IMR-90 (cell line): ENCODE measurements around the gene DSN1. TPM values are rescaled to one million over a fixed set of nuclear protein-coding genes. Genes with fewer than 3 reads are reported as not detected.

Experiments used
- ATAC-seq: fragments of 200-7000 bp; cut with Tn5 transposase; 2 replicates; pipeline ENCODE4 v1.9.1; 2020; ENCODE audit warnings: low read depth, mild to moderate bottlenecking, moderate library complexity
- BruUV-seq: library from RNA; stranded (reverse); fragments of 400-500 nt; replicated peaks from 2 replicates; lab custom pipeline; 2021; lab: Mats Ljungman, UMichigan
- CTCF ChIA-PET: fragments of 300-600 bp; formaldehyde crosslinking; extraction: SDS; loops from one replicate; lab custom pipeline; 2021; ENCODE audit warnings: antibody characterized with exemption; lab: Yijun Ruan, JAX
- POLR2A ChIA-PET: fragments of 300-600 bp; sonication (Branson Sonifier 250); formaldehyde crosslinking; loops from one replicate; lab custom pipeline; 2022; ENCODE audit warnings: antibody characterized with exemption; ENCODE audit not compliant: unreplicated experiment; lab: Charles Lee
- DNase-seq: peaks from one replicate; pipeline ENCODE4 v3.0.0; 2013
- H2AFZ ChIP-seq: replicated peaks from 2 replicates; pipeline ENCODE3; 2013; ENCODE audit warnings: low read length, mild to moderate bottlenecking; ENCODE audit not compliant: poor library complexity
- H2AK5ac ChIP-seq: 2 replicates; pipeline ENCODE4 v1.6.1; 2013; ENCODE audit warnings: low read depth, low read length, inconsistent platforms
- H2AK9ac ChIP-seq: replicated peaks from 2 replicates; pipeline ENCODE3; 2013; ENCODE audit warnings: mild to moderate bottlenecking, low read depth, low read length, moderate library complexity; ENCODE audit not compliant: poor library complexity
- H2BK120ac ChIP-seq: 2 replicates; pipeline ENCODE4 v1.6.1; 2013; ENCODE audit warnings: low read depth, low read length, inconsistent platforms
- H2BK15ac ChIP-seq: 3 replicates; pipeline ENCODE4 v1.6.1; 2013; ENCODE audit warnings: low read depth, low read length, inconsistent platforms
- H2BK20ac ChIP-seq: 2 replicates; pipeline ENCODE4 v1.6.1; 2013; ENCODE audit warnings: low read depth, mild to moderate bottlenecking, inconsistent platforms, low read length, moderate library complexity
- H2BK5ac ChIP-seq: 2 replicates; pipeline ENCODE4 v1.6.1; 2013; ENCODE audit warnings: mild to moderate bottlenecking, low read depth, low read length, inconsistent platforms; ENCODE audit not compliant: poor library complexity, severe bottlenecking
- H3K14ac ChIP-seq: replicated peaks from 2 replicates; pipeline ENCODE4 v1.6.1; 2013; ENCODE audit warnings: low read depth, low read length, inconsistent platforms
- H3K18ac ChIP-seq: 2 replicates; pipeline ENCODE4 v1.6.1; 2013; ENCODE audit warnings: low read depth, low read length, control low read depth
- H3K23ac ChIP-seq: 2 replicates; pipeline ENCODE4 v1.6.1; 2013; ENCODE audit warnings: low read depth, low read length, inconsistent platforms
- H3K27ac ChIP-seq: 2 replicates; pipeline ENCODE4 v1.5.1; 2013; ENCODE audit warnings: mild to moderate bottlenecking, control low read depth, low read length; ENCODE audit not compliant: insufficient read depth
- H3K27me3 ChIP-seq: 2 replicates; pipeline ENCODE4 v1.6.1; 2013; ENCODE audit warnings: low read length; ENCODE audit not compliant: control insufficient read depth, insufficient read depth
- H3K36me3 ChIP-seq: 2 replicates; pipeline ENCODE4 v1.6.1; 2013; ENCODE audit warnings: low read length, mixed read lengths; ENCODE audit not compliant: control insufficient read depth, insufficient read depth
- H3K4ac ChIP-seq: 2 replicates; pipeline ENCODE4 v1.6.1; 2013; ENCODE audit warnings: low read depth, low read length, inconsistent platforms
- H3K4me1 ChIP-seq: 2 replicates; pipeline ENCODE4 v1.6.1; 2013; ENCODE audit warnings: low read length, mixed read lengths; ENCODE audit not compliant: control insufficient read depth, insufficient read depth
- H3K4me2 ChIP-seq: 2 replicates; pipeline ENCODE4 v1.6.1; 2013; ENCODE audit warnings: low read depth, mild to moderate bottlenecking, control low read depth, low read length, moderate library complexity
- H3K4me3 ChIP-seq: 2 replicates; pipeline ENCODE4 v1.5.1; 2013; ENCODE audit warnings: low read depth, mild to moderate bottlenecking, control low read depth, low read length, moderate library complexity; ENCODE audit not compliant: insufficient read depth
- H3K56ac ChIP-seq: 2 replicates; pipeline ENCODE4 v1.6.1; 2013; ENCODE audit warnings: low read length, inconsistent platforms; ENCODE audit not compliant: insufficient read depth; ENCODE audit errors: extremely low read depth
- H3K79me1 ChIP-seq, 2 experiments: 2 replicates each; pipeline ENCODE4 v1.6.1; 2013; ENCODE audit warnings: low read length in 2 of 2, inconsistent platforms in 1 of 2, low read depth in 1 of 2
- H3K9ac ChIP-seq: 2 replicates; pipeline ENCODE4 v1.6.1; 2013; ENCODE audit warnings: low read depth, low read length, control low read depth
- H3K9me1 ChIP-seq: 2 replicates; pipeline ENCODE4 v1.6.1; 2013; ENCODE audit warnings: low read length, inconsistent platforms; ENCODE audit not compliant: insufficient read depth
- H3K9me3 ChIP-seq: 2 replicates; pipeline ENCODE4 v1.6.1; 2013; ENCODE audit warnings: low read length; ENCODE audit not compliant: control insufficient read depth, insufficient read depth
- H4K20me1 ChIP-seq: 2 replicates; pipeline ENCODE4 v1.6.1; 2013; ENCODE audit warnings: low read length, inconsistent platforms; ENCODE audit not compliant: insufficient read depth
- H4K5ac ChIP-seq: 2 replicates; pipeline ENCODE4 v1.6.1; 2013; ENCODE audit warnings: mild to moderate bottlenecking, low read depth, low read length, control low read depth
- H4K8ac ChIP-seq, 2 experiments: 2 replicates each; pipeline ENCODE4 v1.6.1; 2013; ENCODE audit warnings: low read depth in 2 of 2, low read length in 2 of 2, control low read depth in 1 of 2, inconsistent platforms in 1 of 2
- H4K91ac ChIP-seq: 2 replicates; pipeline ENCODE4 v1.6.1; 2013; ENCODE audit warnings: low read depth, low read length, inconsistent platforms; ENCODE audit not compliant: insufficient read depth
- BHLHE40 ChIP-seq: fragments of 150-350 bp; IDR thresholded peaks from 2 replicates; pipeline ENCODE4 v1.6.1; 2016; ENCODE audit warnings: mild to moderate bottlenecking, low read depth, low read length
- CHD1 ChIP-seq: IDR thresholded peaks from 2 replicates; pipeline ENCODE4 v1.6.1; 2012; ENCODE audit warnings: low read depth, low read length, improper control_type of control experiment
- FOS ChIP-seq: fragments of 150-350 bp; IDR thresholded peaks from 2 replicates; pipeline ENCODE4 v1.6.1; 2016; ENCODE audit warnings: low read depth, low read length
- MAFK ChIP-seq: IDR thresholded peaks from 2 replicates; pipeline ENCODE4 v1.6.1; 2012; ENCODE audit warnings: low read depth, low read length, improper control_type of control experiment
- MAZ ChIP-seq: IDR thresholded peaks from 2 replicates; pipeline ENCODE4 v1.6.1; 2012; ENCODE audit warnings: low read depth, mild to moderate bottlenecking, low read length, improper control_type of control experiment, moderate library complexity, borderline replicate concordance
- MXI1 ChIP-seq: IDR thresholded peaks from 2 replicates; pipeline ENCODE4 v1.6.1; 2012; ENCODE audit warnings: low read depth, mild to moderate bottlenecking, low read length, moderate library complexity, borderline replicate concordance
- NFE2L2 ChIP-seq: fragments of 150-350 bp; IDR thresholded peaks from 2 replicates; pipeline ENCODE4 v1.6.1; 2016; ENCODE audit warnings: low read depth, mild to moderate bottlenecking, low read length
- POLR2A ChIP-seq: IDR thresholded peaks from 2 replicates; pipeline ENCODE4 v1.6.1; 2012; ENCODE audit warnings: mild to moderate bottlenecking, low read depth, low read length
- RAD21 ChIP-seq: IDR thresholded peaks from 2 replicates; pipeline ENCODE4 v1.6.1; 2012; ENCODE audit warnings: low read length, improper control_type of control experiment
- RCOR1 ChIP-seq: IDR thresholded peaks from 2 replicates; pipeline ENCODE4 v1.6.1; 2012; ENCODE audit warnings: mild to moderate bottlenecking, low read length, improper control_type of control experiment; ENCODE audit not compliant: insufficient replicate concordance
- WGBS, 2 experiments: methylation state at CpG; one replicate each; pipeline versions ENCODE4 v1.1.5 to v1.1.7; 2013; ENCODE audit warnings: missing lambda C conversion rate in 2 of 2; ENCODE audit not compliant: insufficient read length in 1 of 2; ENCODE audit errors: extremely low coverage in 2 of 2; 5-methylcytosine and 5-hydroxymethylcytosine counted together
- dilution Hi-C: fragments of 300-500 bp; cut with HindIII; formaldehyde crosslinking; loops from one replicate; pipeline ENCODE4 v1.14.3; 2018; ENCODE audit warnings: low sequenced_read_pairs; ENCODE audit not compliant: unreplicated experiment
- in situ Hi-C: fragments of 300-500 bp; cut with MboI; formaldehyde crosslinking; loops from 3 replicates; pipeline ENCODE4 v1.14.3; 2019; ENCODE audit warnings: low sequenced_read_pairs, inconsistent platforms, mixed read lengths
- intact Hi-C: fragments of 100-400 bp; cut with micrococcal nuclease; formaldehyde crosslinking; loops from 2 replicates; pipeline ENCODE4 v1.10.0; 2022
- polyA plus RNA-seq, 3 experiments: library from polyadenylated mRNA; depleted of rRNA; stranded (reverse); fragments of >200 nt; gene quantifications; 2 replicates each; pipeline ENCODE4 v1.2.3, GENCODE V29; 2012; ENCODE audit warnings: low replicate concordance in 1 of 3
- total RNA-seq: library from RNA; depleted of rRNA; stranded (reverse); fragments of >200 nt; gene quantifications from 2 replicates; pipeline ENCODE4 v1.2.3, GENCODE V29; 2012
- TF ChIP-seq, protein P1 (sequence below): conservative IDR thresholded peaks from 2 replicates; pipeline ENCODE4 v1.5.1; 2012; ENCODE audit warnings: mild to moderate bottlenecking, low read depth, low read length, improper control_type of control experiment
- TF ChIP-seq, protein P2 (sequence below): fragments of 150-350 bp; IDR thresholded peaks from 2 replicates; pipeline ENCODE4 v1.6.1; 2017; ENCODE audit warnings: mild to moderate bottlenecking, antibody characterized with exemption, low read length, low read depth
- TF ChIP-seq, protein P3 (sequence below): fragments of 150-350 bp; IDR thresholded peaks from 2 replicates; pipeline ENCODE4 v1.6.1; 2016; ENCODE audit warnings: low read depth, mild to moderate bottlenecking, low read length, moderate library complexity, borderline replicate concordance

The DSN1 gene
- total and polyA plus RNA-seq, 2 of the 4 experiments (the other 2 are of a cell fraction) = 10.5 to 16.3 TPM

DNA sequence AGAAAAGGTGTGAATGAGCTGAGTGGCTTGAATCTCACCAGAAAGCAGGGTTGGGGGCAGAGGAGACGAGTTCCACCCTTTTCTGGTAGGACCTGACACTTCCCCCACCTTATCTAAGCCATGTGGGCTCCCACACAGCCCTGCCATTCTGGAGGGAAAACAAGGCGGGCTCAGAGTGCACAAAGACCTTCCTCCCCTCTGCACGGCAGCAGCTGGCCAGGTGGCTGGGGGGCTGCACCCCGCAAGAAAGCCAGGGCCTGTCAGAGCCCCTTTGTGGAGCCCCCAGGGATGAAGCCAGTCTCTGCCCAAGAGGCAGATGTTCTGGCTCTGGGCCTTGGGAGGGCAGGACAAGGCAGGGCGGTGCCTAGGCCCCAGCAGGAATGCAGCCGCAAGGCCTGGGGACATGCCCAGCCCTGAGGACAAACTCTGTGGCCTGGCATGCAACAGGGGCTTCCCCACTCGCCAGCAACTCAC is 48.4 kb upstream of the DSN1 start:
- H3K56ac ChIP-seq = no peak overlapping the region
- intact Hi-C loops = loop anchor here (5.0 kb wide), 1 partner anchor 40 kb away; a partner anchor contains a TSS
- no peak overlapping the region for H3K9ac ChIP-seq
- H3K79me1 ChIP-seq = peaks cover 20 to 86% of the 10 kb centered on the region in 2 experiments; a peak in 3 of 4 replicates
- no peak overlapping the region for H2AFZ ChIP-seq
- H2BK120ac ChIP-seq = no peak overlapping the region
- no peak overlapping the region for H4K8ac ChIP-seq
- no TSS peak for BruUV-seq
- H4K5ac ChIP-seq = no peak overlapping the region
- no peak overlapping the region for H2BK5ac ChIP-seq
- no peak overlapping the region for H3K4me3 ChIP-seq
- peak overlapping the region; percentile 71 for H2AK9ac ChIP-seq
- no peak for DNase-seq
- ChIA-PET CTCF (interaction anchor here (1.9 kb wide), 1 partner anchor 13 kb away, joined by 5 read pairs; no protein-coding TSS in a partner anchor), POLR2A (no interaction called here)
- no peaks in the 10 kb centered on the region for H3K27me3 ChIP-seq
- peaks cover 26% of the 10 kb centered on the region for H3K36me3 ChIP-seq
- no peak overlapping the region for H3K27ac ChIP-seq
- no peaks in the 10 kb centered on the region for H3K9me3 ChIP-seq
- H2BK15ac ChIP-seq = no peak overlapping the region
- H3K4ac ChIP-seq = no peak overlapping the region
- TF ChIP-seq, protein P1, sequence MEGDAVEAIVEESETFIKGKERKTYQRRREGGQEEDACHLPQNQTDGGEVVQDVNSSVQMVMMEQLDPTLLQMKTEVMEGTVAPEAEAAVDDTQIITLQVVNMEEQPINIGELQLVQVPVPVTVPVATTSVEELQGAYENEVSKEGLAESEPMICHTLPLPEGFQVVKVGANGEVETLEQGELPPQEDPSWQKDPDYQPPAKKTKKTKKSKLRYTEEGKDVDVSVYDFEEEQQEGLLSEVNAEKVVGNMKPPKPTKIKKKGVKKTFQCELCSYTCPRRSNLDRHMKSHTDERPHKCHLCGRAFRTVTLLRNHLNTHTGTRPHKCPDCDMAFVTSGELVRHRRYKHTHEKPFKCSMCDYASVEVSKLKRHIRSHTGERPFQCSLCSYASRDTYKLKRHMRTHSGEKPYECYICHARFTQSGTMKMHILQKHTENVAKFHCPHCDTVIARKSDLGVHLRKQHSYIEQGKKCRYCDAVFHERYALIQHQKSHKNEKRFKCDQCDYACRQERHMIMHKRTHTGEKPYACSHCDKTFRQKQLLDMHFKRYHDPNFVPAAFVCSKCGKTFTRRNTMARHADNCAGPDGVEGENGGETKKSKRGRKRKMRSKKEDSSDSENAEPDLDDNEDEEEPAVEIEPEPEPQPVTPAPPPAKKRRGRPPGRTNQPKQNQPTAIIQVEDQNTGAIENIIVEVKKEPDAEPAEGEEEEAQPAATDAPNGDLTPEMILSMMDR = no peak
- TF ChIP-seq, protein P2, sequence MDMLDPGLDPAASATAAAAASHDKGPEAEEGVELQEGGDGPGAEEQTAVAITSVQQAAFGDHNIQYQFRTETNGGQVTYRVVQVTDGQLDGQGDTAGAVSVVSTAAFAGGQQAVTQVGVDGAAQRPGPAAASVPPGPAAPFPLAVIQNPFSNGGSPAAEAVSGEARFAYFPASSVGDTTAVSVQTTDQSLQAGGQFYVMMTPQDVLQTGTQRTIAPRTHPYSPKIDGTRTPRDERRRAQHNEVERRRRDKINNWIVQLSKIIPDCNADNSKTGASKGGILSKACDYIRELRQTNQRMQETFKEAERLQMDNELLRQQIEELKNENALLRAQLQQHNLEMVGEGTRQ = no peak
- TF ChIP-seq, protein P3, sequence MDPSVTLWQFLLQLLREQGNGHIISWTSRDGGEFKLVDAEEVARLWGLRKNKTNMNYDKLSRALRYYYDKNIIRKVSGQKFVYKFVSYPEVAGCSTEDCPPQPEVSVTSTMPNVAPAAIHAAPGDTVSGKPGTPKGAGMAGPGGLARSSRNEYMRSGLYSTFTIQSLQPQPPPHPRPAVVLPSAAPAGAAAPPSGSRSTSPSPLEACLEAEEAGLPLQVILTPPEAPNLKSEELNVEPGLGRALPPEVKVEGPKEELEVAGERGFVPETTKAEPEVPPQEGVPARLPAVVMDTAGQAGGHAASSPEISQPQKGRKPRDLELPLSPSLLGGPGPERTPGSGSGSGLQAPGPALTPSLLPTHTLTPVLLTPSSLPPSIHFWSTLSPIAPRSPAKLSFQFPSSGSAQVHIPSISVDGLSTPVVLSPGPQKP = no peak
- TF ChIP-seq RCOR1 (no peak), NFE2L2 (no peak), MAFK (no peak), FOS (no peak), POLR2A (no peak), MAZ (no peak), RAD21 (no peak), MXI1 (no peak), CHD1 (no peak), BHLHE40 (no peak)
- no peak overlapping the region for H4K91ac ChIP-seq
- no peak for ATAC-seq
- peaks cover 18% of the 10 kb centered on the region for H3K9me1 ChIP-seq
- no peak overlapping the region for H3K18ac ChIP-seq
- H2BK20ac ChIP-seq = no peak overlapping the region
- H4K20me1 ChIP-seq = peaks cover 18% of the 10 kb centered on the region; the same call in 1 of the 2 replicates
- dilution Hi-C loops = no loop called here
- no peak overlapping the region for H2AK5ac ChIP-seq
- H3K23ac ChIP-seq = no peak overlapping the region
- WGBS, 2 experiments = 86% methylated on average over 1 of the region's 7 CpGs; no CpG with 5 or more reads in 1 of the 2 experiments
- in situ Hi-C loops = loop anchor here (25.0 kb wide), 1 partner anchor 110 kb away; no protein-coding TSS in a partner anchor
- peaks cover 18% of the 10 kb centered on the region for H3K4me1 ChIP-seq
- no peak overlapping the region for H3K14ac ChIP-seq
- no peak overlapping the region for H3K4me2 ChIP-seq
